Measurements from ENCODE around the gene FGFR4.
"Not testable (repeated sequence)": the region's sequence is repeated elsewhere in the genome, so short reads cannot be mapped to it uniquely, and the experiment has no call there.

The FGFR4 gene

GRCh38 chr5:177086654-177087397 lies at the start of gene FGFR4:
Gene FGFR4 (plus strand): TSS chr5:177086915. CDS start chr5:177089603, 2,688 bp downstream.
- peak; percentile 45 for DNase-seq

GRCh38 chr5:177036921-177037320 lies 49.8 kb upstream of the FGFR4 start:
- DNase-seq, result no peak

- no peak for DNase-seq
These were observed 45.8 kb upstream of the FGFR4 start for GRCh38 chr5:177040814-177041420.

GRCh38 chr5:177041936-177042335 lies 44.8 kb upstream of the FGFR4 start:
- no peak for DNase-seq

- DNase-seq, result no peak
These were observed 43.6 kb upstream of the FGFR4 start for GRCh38 chr5:177043114-177043513.

- no peak for DNase-seq
These were observed 42.8 kb upstream of the FGFR4 start for GRCh38 chr5:177043958-177044357.

GRCh38 chr5:177044641-177045040 lies 42.1 kb upstream of the FGFR4 start:
- no peak for DNase-seq

- DNase-seq, result no peak
These were observed 41.1 kb upstream of the FGFR4 start for GRCh38 chr5:177045631-177046030.

GRCh38 chr5:177048531-177048930 lies 38.2 kb upstream of the FGFR4 start:
- DNase-seq, result not testable (repeated sequence)

- no peak for DNase-seq
These were observed 37.4 kb upstream of the FGFR4 start for GRCh38 chr5:177049285-177049684.

- no peak for DNase-seq
These were observed 22.0 kb upstream of the FGFR4 start for GRCh38 chr5:177064500-177065277.

GRCh38 chr5:177065491-177065890 lies 21.2 kb upstream of the FGFR4 start:
- no peak for DNase-seq

GRCh38 chr5:177066224-177066623 lies 20.5 kb upstream of the FGFR4 start:
- DNase-seq, result no peak

- DNase-seq, result no peak
These were observed 19.2 kb upstream of the FGFR4 start for GRCh38 chr5:177067503-177067902.

- DNase-seq, result no peak
These were observed 16.1 kb upstream of the FGFR4 start for GRCh38 chr5:177070536-177071191.

- DNase-seq, result peak; percentile 9
These were observed 14.9 kb upstream of the FGFR4 start for GRCh38 chr5:177071666-177072385.

GRCh38 chr5:177077335-177077734 lies 9.4 kb upstream of the FGFR4 start:
- no peak for DNase-seq

GRCh38 chr5:177079606-177080005 lies 7.1 kb upstream of the FGFR4 start:
- no peak for DNase-seq

- DNase-seq, result no peak
These were observed 6.5 kb upstream of the FGFR4 start for GRCh38 chr5:177080265-177080664.

GRCh38 chr5:177081859-177082258 lies 4.9 kb upstream of the FGFR4 start:
- no peak for DNase-seq

- DNase-seq, result no peak
These were observed 3.4 kb upstream of the FGFR4 start for GRCh38 chr5:177083357-177083756.

GRCh38 chr5:177084175-177084574 lies 2.5 kb upstream of the FGFR4 start:
- DNase-seq, result no peak
